Esophagus muscularis mucosa (tissue), 4 donors: ENCODE data around the gene FIBIN.

Experiments used
- CTCF ChIP-seq, 3 experiments: fragments of 200-600 bp in 2 of 3; fragments of 450-650 bp in 1 of 3; sonication (generic) in 2 of 3; IDR thresholded peaks; one replicate each; pipeline ENCODE4 v1.5.1; 2017 to 2019; ENCODE audit warnings: antibody characterized with exemption in 3 of 3, mild to moderate bottlenecking in 2 of 3, moderate library complexity in 1 of 3
- EP300 ChIP-seq: sonication (generic); formaldehyde crosslinking; IDR thresholded peaks from one replicate; pipeline ENCODE4 v1.6.1; 2017; ENCODE audit warnings: antibody characterized with exemption
- POLR2A ChIP-seq: fragments of 450-650 bp; IDR thresholded peaks from one replicate; pipeline ENCODE4 v1.6.1; 2017; ENCODE audit warnings: antibody characterized with exemption, moderate library complexity, mild to moderate bottlenecking, low read depth
- POLR2AphosphoS5 ChIP-seq, 2 donors: sonication (generic); formaldehyde crosslinking; IDR thresholded peaks; one replicate each; pipeline ENCODE4 v1.6.1; 2017; ENCODE audit warnings: antibody characterized with exemption in 2 of 2

DNA sequence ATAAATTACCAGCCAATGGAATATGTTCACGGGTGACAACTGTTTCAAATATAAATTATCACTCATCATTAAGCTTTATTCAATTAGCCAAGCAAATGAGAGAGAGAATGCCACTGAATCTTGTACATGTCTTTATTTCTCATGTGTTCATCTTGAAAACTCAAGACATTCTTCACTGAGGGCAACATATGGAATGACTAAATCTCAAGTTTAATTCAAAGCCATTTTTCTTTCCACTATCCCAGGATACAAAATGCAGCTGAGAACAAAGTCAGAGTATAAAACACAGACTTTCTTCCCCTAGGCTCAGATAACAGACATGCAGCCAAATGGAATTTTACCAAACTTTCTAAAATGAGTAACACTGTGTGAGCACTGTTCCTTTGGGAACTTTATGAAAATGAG lies 34.7 kb downstream of the FIBIN start:
- no peak for TF ChIP-seq CTCF (IDR thresholded peaks at IDR 0.05)
- no peak for TF ChIP-seq POLR2AphosphoS5 (IDR thresholded peaks at IDR 0.05)
- no peak for TF ChIP-seq POLR2A
- TF ChIP-seq EP300 = no peak
